Gastrocnemius medialis (tissue), 4 donors: Measurements from ENCODE around the gene PALM3.

Source experiments
- CTCF ChIP-seq, 5 experiments: fragments of 450-650 bp in 3 of 5; fragments of 200-600 bp in 2 of 5; sonication (generic) in 2 of 5; IDR thresholded peaks in 4 of 5; conservative IDR thresholded peaks in 1 of 5; 1 replicate in 4 of 5; 2 replicates in 1 of 5; pipeline ENCODE4 v1.5.1; 2016 to 2019; ENCODE audit warnings: antibody characterized with exemption in 5 of 5, mild to moderate bottlenecking in 3 of 5, moderate library complexity in 3 of 5
- POLR2A ChIP-seq, 2 donors: fragments of 450-650 bp; IDR thresholded peaks; one replicate each; pipeline ENCODE4 v1.6.1; 2017; ENCODE audit warnings: antibody characterized with exemption in 2 of 2, mild to moderate bottlenecking in 2 of 2, moderate library complexity in 2 of 2

- TF ChIP-seq CTCF (IDR thresholded peaks at IDR 0.05 in 4 of 5, conservative IDR thresholded peaks at IDR 0.05 in 1 of 5), result peak; percentile 69 to 87 (median 74)
- TF ChIP-seq POLR2A (IDR thresholded peaks at IDR 0.05), result no peak
Measured at GRCh38 chr19:14048443-14049153, 13.3 kb downstream of the PALM3 start.
